CD4-positive, alpha-beta T cell (primary cell): ENCODE data around the gene TENT4A. TPM values are rescaled to one million over a fixed set of nuclear protein-coding genes. Genes with fewer than 3 reads are reported as not detected.

ENCODE experiments used
- ATAC-seq: fragments of 200-7000 bp; cut with Tn5 transposase; one replicate; pipeline ENCODE4 v1.10.0; 2022; ENCODE audit warnings: mild to moderate bottlenecking; ENCODE audit not compliant: poor library complexity
- CTCF ChIA-PET: fragments of 350-600 bp; sonication (Branson Sonifier 250); formaldehyde crosslinking; loops from one replicate; lab custom pipeline; 2021; ENCODE audit warnings: antibody characterized with exemption, inconsistent platforms; lab: Charles Lee
- POLR2A ChIA-PET: fragments of 350-600 bp; sonication (Branson Sonifier 250); formaldehyde crosslinking; loops from one replicate; lab custom pipeline; 2021; ENCODE audit warnings: antibody characterized with exemption, inconsistent platforms; lab: Charles Lee
- DNase-seq, 14 experiments: peaks; one replicate each; pipeline ENCODE4 v3.0.0-alpha.2; 2013 to 2020; ENCODE audit warnings: mixed read lengths in 2 of 14
- H3K27ac ChIP-seq, 2 donors: one replicate each; pipeline versions ENCODE4 v1.5.1 to v1.7.0; 2013; ENCODE audit warnings: low read length in 2 of 2, low read depth in 1 of 2, mild to moderate bottlenecking in 1 of 2
- H3K27me3 ChIP-seq, 2 experiments: 1 replicate in 1 of 2; 2 replicates in 1 of 2; pipeline versions ENCODE4 v1.6.1 to v1.7.0; 2013; ENCODE audit warnings: low read length in 2 of 2, control low read depth in 1 of 2, mild to moderate bottlenecking in 1 of 2, moderate library complexity in 1 of 2; ENCODE audit not compliant: insufficient read depth in 2 of 2, control insufficient read depth in 1 of 2
- H3K36me3 ChIP-seq: one replicate; pipeline ENCODE4 v1.6.1; 2013; ENCODE audit warnings: low read length, control low read depth; ENCODE audit not compliant: insufficient read depth
- H3K4me1 ChIP-seq: one replicate; pipeline ENCODE4 v1.6.1; 2013; ENCODE audit warnings: low read length, control low read depth; ENCODE audit not compliant: insufficient read depth
- H3K4me3 ChIP-seq: one replicate; pipeline ENCODE4 v1.5.1; 2013; ENCODE audit warnings: mild to moderate bottlenecking, low read length, moderate library complexity
- H3K9me3 ChIP-seq, 2 experiments: 1 replicate in 1 of 2; 2 replicates in 1 of 2; pipeline versions ENCODE4 v1.6.1 to v1.7.0; 2013; ENCODE audit warnings: low read length in 2 of 2, mild to moderate bottlenecking in 2 of 2, control low read depth in 1 of 2, moderate library complexity in 1 of 2; ENCODE audit not compliant: control insufficient read depth in 1 of 2, insufficient read depth in 1 of 2
- H3K27ac Mint-ChIP-seq: one replicate; pipeline ENCODE4 v1.8.0; 2020; ENCODE audit warnings: mixed read lengths
- H3K27me3 Mint-ChIP-seq: one replicate; pipeline ENCODE4 v1.8.0; 2021; ENCODE audit warnings: mixed read lengths
- H3K36me3 Mint-ChIP-seq: one replicate; pipeline ENCODE4 v1.8.0; 2021; ENCODE audit warnings: low read depth, mixed read lengths
- H3K4me1 Mint-ChIP-seq: one replicate; pipeline ENCODE4 v1.8.0; 2021; ENCODE audit warnings: low read depth, mixed read lengths
- H3K4me3 Mint-ChIP-seq: one replicate; pipeline ENCODE4 v1.8.0; 2020; ENCODE audit warnings: mild to moderate bottlenecking, mixed read lengths
- H3K9me3 Mint-ChIP-seq: one replicate; pipeline ENCODE4 v1.8.0; 2020; ENCODE audit warnings: mixed read lengths
- intact Hi-C, 2 experiments: fragments of 100-400 bp; cut with DNase I in 1 of 2; cut with micrococcal nuclease in 1 of 2; formaldehyde crosslinking; loops; one replicate each; pipeline versions ENCODE4 v1.15.1 to v1.9.0; 2023 to 2025; cut with DNase I, micrococcal nuclease
- total RNA-seq, 174 experiments: library from RNA in 2 of 174; stranded (reverse) in 2 of 174; gene quantifications; one replicate each; pipeline ENCODE4 v1.2.3 and lab custom pipeline; 2021 to 2026
- TF ChIP-seq, protein P1 (sequence below): fragments of 200-600 bp; IDR thresholded peaks from one replicate; pipeline ENCODE4 v1.8.0; 2022; ENCODE audit warnings: antibody characterized with exemption, mild to moderate bottlenecking

The TENT4A gene
- total RNA-seq, 2 experiments from 2014 or later, result 49.2 to 51.9 TPM

DNA sequence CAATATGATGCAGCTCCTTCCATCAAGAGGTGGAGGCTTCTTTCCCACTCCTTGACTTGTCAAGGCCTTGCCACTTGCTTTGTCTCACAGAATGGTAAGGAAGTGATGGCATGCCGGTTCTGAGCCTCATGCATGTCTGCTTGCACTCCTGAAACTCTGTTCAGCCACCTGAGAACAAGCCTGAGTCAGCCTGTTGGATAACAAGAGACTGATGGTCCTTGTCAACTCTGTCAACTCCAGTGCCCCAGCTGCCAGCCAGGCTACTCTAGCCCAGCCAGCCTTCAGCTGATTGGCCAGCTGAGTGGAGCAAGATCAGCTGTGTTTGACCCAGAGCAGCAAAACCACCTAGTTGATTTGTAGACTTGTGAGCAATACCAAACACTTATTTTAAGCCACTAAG lies 4.4 kb upstream of the TENT4A start:
- no peaks in the 10 kb centered on the region for H3K27me3 ChIP-seq
- no peak overlapping the region for H3K4me3 ChIP-seq
- H3K4me1 Mint-ChIP-seq, result peaks cover 9% of the 10 kb centered on the region
- ChIA-PET POLR2A (no interaction called here), CTCF (no interaction called here)
- DNase-seq, result no peak
- H3K27ac ChIP-seq, result no peak overlapping the region
- H3K36me3 ChIP-seq, result no peaks in the 10 kb centered on the region
- no peaks in the 10 kb centered on the region for H3K9me3 Mint-ChIP-seq
- TF ChIP-seq, protein P1, sequence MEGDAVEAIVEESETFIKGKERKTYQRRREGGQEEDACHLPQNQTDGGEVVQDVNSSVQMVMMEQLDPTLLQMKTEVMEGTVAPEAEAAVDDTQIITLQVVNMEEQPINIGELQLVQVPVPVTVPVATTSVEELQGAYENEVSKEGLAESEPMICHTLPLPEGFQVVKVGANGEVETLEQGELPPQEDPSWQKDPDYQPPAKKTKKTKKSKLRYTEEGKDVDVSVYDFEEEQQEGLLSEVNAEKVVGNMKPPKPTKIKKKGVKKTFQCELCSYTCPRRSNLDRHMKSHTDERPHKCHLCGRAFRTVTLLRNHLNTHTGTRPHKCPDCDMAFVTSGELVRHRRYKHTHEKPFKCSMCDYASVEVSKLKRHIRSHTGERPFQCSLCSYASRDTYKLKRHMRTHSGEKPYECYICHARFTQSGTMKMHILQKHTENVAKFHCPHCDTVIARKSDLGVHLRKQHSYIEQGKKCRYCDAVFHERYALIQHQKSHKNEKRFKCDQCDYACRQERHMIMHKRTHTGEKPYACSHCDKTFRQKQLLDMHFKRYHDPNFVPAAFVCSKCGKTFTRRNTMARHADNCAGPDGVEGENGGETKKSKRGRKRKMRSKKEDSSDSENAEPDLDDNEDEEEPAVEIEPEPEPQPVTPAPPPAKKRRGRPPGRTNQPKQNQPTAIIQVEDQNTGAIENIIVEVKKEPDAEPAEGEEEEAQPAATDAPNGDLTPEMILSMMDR, result no peak
- no peak for ATAC-seq
- H3K4me3 Mint-ChIP-seq, result no peak overlapping the region
- no peaks in the 10 kb centered on the region for H3K27me3 Mint-ChIP-seq
- no peaks in the 10 kb centered on the region for H3K9me3 ChIP-seq
- no peak overlapping the region for H3K27ac Mint-ChIP-seq
- intact Hi-C loops, result no loop called here
- peaks cover 4% of the 10 kb centered on the region for H3K36me3 Mint-ChIP-seq
- H3K4me1 ChIP-seq, result peaks cover 8% of the 10 kb centered on the region

DNA sequence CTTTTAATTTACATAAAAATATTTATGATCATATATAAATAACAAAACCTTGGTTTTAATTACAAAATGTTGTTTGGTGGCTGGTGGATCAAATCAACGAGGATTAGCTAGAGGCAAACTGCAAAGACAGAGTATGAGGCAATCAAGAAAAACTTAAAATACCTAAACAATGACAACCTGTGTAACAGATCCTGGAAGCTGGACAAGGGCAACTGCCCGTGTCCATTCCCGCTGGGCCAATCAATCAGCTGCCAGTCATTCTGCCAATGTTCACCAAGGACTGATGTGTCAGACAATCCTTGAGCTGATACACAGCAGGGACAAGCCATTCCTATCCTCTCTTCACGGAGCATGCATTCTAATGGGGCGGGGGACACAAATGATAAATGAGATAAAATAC lies 3.2 kb upstream of the TENT4A start:
- Histone ChIP-seq H3K27ac (no peak overlapping the region), H3K4me3 (no peak overlapping the region), H3K36me3 (no peaks in the 10 kb centered on the region), H3K27me3 (no peaks in the 10 kb centered on the region), H3K9me3 (no peaks in the 10 kb centered on the region), H3K4me1 (peaks cover 8% of the 10 kb centered on the region)
- no peaks in the 10 kb centered on the region for H3K9me3 Mint-ChIP-seq
- no peak overlapping the region for H3K27ac Mint-ChIP-seq
- ChIA-PET POLR2A (no interaction called here), CTCF (no interaction called here)
- peaks cover 13% of the 10 kb centered on the region for H3K4me1 Mint-ChIP-seq
- no peaks in the 10 kb centered on the region for H3K27me3 Mint-ChIP-seq
- H3K36me3 Mint-ChIP-seq, result peaks cover 10% of the 10 kb centered on the region
- intact Hi-C loops, result loop anchor here in 1 of 2 experiments (5.0 to 10.0 kb wide), 2 partner anchors 1162 to 1215 kb away; no protein-coding TSS in a partner anchor
- DNase-seq (no peak), ATAC-seq (no peak)
- peak overlapping the region; percentile 17 for H3K4me3 Mint-ChIP-seq
- TF ChIP-seq, protein P1, result no peak

DNA sequence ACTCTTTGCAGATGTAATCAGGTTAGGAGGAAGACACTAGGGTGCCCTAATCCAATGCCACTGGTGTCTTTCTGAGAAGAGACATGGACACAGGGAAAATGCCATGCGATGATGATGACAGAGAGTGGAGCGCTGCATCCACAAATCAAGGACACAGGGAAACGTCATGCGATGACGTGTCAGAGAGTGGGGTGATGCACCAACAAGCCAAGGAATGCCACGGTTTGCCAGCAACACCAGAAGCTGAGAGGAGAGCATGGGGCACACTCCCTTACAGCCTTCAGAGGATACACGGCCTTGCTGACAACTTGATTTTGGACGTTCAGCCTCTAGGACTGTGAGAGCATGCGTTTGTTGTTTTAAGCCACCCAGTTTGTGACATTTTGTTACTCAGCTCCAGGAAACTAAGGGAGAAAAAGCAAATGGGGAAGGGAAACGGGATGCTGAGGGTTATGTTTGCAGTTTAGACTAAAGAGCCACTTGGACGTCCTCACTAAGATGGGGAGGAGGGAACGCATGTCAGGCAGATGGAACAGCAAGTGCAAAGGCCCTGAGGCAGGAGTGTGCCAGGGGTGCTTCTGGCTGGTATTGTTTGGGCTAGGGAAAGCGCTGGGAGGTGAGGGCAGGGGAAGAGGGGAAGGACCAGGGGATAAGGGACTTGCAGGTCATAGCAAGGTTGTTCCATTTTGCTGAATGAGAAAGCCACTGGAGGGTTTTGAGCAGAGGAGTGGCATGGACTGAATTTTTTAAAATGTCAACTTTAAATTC lies 2.5 kb upstream of the TENT4A start:
- Histone ChIP-seq H3K4me1 (peaks cover 14% of the 10 kb centered on the region), H3K27ac (no peak overlapping the region), H3K27me3 (no peaks in the 10 kb centered on the region), H3K36me3 (no peaks in the 10 kb centered on the region), H3K9me3 (no peaks in the 10 kb centered on the region), H3K4me3 (no peak overlapping the region)
- peaks cover 20% of the 10 kb centered on the region for H3K4me1 Mint-ChIP-seq
- no peak for ATAC-seq
- DNase-seq, result no peak
- H3K9me3 Mint-ChIP-seq, result no peaks in the 10 kb centered on the region
- TF ChIP-seq, protein P1, result no peak
- ChIA-PET CTCF (interaction anchor here (1.2 to 1.7 kb wide), 2 partner anchors 35 to 78 kb away, joined by 5 read pairs; partner anchors contain the start of genes NSUN2 and SRD5A1), POLR2A (interaction anchor here (2.8 kb wide), 1 partner anchor 78 kb away, joined by 32 read pairs; the partner anchor contains the start of genes NSUN2 and SRD5A1)
- no peaks in the 10 kb centered on the region for H3K27me3 Mint-ChIP-seq
- H3K27ac Mint-ChIP-seq, result peak overlapping the region; percentile 78
- H3K36me3 Mint-ChIP-seq, result peaks cover 17% of the 10 kb centered on the region
- intact Hi-C loops, result loop anchor here in 1 of 2 experiments (5.0 to 10.0 kb wide), 2 partner anchors 1162 to 1216 kb away; no protein-coding TSS in a partner anchor
- H3K4me3 Mint-ChIP-seq, result peak overlapping the region; percentile 95
